Liver (tissue), 3 donors: Measurements from ENCODE around the gene SCIN.

Source experiments
- SP1 ChIP-seq: IDR thresholded peaks from 2 replicates; pipeline ENCODE4 v1.6.1; 2018; ENCODE audit warnings: antibody characterized with exemption, mild to moderate bottlenecking
- TF ChIP-seq, protein P1 (sequence below): fragments of 150-350 bp; IDR thresholded peaks from 2 replicates; pipeline ENCODE4 v1.5.1; 2017; ENCODE audit warnings: improper control_type of control experiment, low read depth, low read length; ENCODE audit not compliant: missing input control
- donor health status: healthy.
- donor health status: healthy.

DNA sequence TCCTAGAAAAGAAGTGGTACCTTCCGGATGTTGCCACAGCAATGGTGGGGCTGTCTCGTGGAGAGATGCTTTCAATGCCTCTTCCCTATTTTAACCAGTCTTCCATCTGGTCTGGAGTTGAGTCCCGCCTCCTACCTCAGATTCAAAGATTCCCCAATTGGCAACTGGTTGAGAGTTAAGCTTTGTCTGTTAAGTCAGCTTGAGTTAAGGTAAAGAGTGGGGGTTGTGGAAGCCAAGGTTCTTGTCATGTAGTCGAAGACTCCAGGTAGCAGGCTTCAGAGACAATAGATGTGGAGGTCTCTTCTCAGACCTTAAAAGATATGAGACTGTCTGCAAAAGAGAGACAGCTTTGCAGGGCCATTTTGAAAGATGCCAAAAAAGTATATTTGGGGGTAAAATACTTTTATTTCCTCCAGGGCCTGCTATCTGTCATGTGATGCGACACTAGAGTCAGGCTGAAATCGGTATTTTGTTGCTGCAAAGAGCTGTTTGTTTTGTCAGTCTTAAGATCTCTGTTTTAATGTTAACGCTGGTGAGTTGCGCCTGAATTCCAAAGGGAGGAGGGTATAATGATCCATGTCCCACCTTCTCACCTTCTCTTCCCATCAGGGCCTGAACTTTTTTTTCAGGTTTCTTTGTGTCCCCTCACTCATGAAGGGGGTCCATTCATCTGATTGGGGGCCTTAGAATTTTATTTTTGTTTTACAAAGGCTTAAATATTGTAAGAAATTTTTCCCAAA, 40.4 kb upstream of the SCIN start:
- TF ChIP-seq, protein P1, sequence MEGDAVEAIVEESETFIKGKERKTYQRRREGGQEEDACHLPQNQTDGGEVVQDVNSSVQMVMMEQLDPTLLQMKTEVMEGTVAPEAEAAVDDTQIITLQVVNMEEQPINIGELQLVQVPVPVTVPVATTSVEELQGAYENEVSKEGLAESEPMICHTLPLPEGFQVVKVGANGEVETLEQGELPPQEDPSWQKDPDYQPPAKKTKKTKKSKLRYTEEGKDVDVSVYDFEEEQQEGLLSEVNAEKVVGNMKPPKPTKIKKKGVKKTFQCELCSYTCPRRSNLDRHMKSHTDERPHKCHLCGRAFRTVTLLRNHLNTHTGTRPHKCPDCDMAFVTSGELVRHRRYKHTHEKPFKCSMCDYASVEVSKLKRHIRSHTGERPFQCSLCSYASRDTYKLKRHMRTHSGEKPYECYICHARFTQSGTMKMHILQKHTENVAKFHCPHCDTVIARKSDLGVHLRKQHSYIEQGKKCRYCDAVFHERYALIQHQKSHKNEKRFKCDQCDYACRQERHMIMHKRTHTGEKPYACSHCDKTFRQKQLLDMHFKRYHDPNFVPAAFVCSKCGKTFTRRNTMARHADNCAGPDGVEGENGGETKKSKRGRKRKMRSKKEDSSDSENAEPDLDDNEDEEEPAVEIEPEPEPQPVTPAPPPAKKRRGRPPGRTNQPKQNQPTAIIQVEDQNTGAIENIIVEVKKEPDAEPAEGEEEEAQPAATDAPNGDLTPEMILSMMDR = no peak
- no peak for TF ChIP-seq SP1
